Activated CD4-positive, alpha-beta T cell treated with anti-CD3 and anti-CD28 coated beads, Interleukin-2, Interleukin-6, amounts not matched to agents 100 ng/mL and 50 ng/mL, durations not matched to agents 16 hours and 8 hours (primary cell): ENCODE measurements around the gene LANCL2.
"Not testable (repeated sequence)": the region's sequence is repeated elsewhere in the genome, so short reads cannot be mapped to it uniquely, and the experiment has no call there.

Experiments used
- DNase-seq: peaks from one replicate; pipeline ENCODE4 v3.0.0-alpha.2; 2020

The LANCL2 gene, protein sequence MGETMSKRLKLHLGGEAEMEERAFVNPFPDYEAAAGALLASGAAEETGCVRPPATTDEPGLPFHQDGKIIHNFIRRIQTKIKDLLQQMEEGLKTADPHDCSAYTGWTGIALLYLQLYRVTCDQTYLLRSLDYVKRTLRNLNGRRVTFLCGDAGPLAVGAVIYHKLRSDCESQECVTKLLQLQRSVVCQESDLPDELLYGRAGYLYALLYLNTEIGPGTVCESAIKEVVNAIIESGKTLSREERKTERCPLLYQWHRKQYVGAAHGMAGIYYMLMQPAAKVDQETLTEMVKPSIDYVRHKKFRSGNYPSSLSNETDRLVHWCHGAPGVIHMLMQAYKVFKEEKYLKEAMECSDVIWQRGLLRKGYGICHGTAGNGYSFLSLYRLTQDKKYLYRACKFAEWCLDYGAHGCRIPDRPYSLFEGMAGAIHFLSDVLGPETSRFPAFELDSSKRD

DNA sequence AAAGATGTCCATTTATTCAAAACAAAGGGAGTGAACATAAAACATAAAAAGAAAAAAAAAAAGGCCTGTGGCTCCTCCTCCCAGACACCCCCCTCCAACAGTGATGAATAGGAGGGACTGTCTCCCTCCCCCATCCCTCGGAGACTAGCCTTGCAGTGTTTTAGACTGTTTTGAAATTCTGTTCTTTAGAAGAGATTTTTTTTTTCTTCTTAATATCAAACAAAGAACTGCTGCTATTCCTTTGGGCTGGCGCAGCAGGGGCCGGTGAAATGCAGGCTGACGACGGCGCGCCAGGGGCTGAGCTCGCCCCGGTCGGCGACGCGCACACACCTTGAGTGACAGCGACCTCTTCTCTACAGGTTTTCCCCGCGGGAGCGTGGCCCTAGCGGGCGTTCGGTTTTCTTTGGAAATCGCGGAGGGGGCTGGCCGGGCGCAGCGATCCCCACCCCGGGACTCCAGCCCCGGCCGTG is at the start of gene LANCL2:
LANCL2 (plus strand) TSS at position 133 of the 470 bp plus-strand sequence. CDS start 689 bp downstream, outside the sequence.
- no peak for DNase-seq

DNA sequence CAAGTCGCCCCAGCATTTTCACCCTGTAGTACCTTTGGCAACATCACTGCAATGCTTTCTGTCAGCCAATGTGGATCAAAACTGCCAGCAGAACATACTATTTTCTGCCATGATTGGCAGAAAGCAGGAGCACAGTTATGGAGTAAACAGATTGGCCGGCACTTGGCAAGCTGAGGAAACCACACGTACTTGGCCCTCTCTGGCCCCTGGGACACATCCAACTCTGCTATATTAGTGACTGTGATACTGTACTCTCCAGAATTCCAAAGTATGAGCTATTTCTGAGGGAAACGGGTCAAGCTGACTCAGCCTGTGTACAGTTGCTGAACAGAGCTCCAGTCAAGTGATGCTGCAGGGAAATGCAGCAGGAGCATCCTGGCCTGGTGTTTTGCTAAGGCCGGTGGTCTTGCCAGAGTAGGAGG is 39.8 kb upstream of the LANCL2 start:
- no peak for DNase-seq

DNA sequence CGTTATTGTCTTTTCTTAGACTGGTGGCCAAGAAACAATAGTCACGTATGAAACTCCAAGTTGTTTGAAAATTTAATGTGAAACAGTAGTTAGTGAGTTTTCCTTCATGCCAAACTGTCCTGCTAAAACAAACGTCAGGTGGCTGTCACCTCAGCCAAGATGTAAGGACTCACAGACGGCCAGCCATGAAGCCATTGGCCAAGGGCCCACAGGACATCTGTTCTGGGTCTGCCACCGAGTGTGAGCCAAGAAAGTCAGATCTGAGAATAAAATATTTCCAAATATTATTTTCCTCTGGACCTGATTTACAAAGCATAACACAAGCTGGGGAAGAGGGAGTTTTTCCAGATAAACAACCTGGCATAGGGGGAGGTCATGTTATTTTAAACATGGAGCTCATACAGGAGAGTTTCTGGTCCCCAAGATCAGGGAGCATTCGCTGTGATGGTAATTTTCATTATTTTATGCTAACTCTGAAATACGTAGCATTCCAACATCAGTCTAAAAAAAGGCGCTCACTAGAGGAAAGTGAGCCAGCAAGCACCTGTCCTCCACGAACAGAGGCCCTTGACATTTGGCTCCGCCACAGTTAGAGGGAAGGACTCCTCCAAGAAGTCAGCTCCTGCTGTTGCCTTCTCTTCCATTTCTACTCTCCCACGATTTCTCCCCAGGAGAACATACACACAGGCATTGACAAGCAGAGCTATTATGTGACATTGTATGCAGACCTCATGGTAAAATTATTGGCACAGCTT is 38.9 kb upstream of the LANCL2 start:
- DNase-seq, result no peak

DNA sequence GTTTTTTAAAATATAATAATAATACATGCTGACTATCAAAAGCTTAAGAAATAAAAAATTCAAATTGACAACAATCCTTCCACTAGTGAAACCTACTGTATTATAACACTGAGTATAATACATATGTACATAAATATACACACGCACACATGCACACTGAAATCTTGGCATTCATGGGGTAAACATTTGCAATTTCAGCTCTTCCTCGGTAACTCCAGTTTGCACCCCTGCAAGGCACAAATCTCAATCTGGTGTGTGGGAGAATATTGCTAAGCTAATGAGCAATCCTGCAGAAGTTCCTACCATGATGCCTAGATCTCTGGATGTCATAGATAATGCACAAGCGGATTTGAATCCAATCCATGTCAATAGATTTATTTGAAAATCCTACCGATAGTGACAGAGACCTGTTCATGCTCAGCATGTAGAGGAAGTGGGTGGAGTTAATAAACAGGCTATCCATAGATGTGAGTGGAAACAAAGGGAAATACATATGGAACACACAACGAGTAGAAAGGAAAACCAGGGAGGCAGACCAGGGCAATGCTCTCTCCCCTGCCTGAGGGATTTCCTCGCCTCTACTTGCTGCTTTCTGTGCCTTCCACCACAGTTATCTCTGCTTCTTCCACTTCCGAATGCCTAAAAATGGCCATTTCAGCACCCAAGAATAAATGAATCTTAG is 38.1 kb upstream of the LANCL2 start:
- DNase-seq, result no peak

DNA sequence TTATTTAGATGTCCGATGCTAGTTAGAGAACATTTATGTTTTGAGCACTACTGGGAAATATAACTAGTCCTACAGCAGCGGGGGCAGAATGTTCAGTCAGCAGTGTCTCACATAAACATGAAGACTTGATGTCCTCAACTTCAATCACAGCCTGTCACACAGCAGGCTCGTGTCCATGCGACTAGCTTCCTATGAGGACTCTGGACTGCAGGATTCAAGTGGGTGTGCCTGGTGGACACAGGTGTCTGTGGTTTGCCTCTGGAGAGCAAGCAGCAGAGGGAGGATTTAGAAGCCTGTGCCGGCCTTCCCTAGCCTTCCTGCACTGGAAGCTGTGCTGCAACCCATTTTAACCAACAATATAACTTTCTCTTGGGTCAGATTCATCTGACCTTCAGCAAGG is 30.0 kb upstream of the LANCL2 start:
- no peak for DNase-seq

DNA sequence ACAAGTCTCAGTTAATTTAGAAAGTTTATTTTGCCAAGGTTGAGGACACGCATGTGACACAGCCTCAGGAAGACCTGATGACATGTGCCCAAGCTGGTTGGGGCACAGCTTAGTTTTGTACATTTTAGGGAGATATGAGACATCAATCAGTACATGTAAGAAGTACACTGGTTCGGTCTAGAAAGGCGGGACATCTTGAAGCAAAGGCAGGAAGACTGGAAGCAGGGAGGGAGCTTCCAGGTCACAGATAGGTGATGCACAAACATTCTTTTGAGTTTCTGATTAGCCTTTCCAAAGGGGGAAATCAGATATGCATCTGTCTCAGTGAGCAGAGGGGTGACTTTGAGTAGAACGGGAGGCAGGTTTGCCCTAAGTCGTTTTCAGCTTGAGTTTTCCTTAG is 29.4 kb upstream of the LANCL2 start:
- DNase-seq, result no peak

DNA sequence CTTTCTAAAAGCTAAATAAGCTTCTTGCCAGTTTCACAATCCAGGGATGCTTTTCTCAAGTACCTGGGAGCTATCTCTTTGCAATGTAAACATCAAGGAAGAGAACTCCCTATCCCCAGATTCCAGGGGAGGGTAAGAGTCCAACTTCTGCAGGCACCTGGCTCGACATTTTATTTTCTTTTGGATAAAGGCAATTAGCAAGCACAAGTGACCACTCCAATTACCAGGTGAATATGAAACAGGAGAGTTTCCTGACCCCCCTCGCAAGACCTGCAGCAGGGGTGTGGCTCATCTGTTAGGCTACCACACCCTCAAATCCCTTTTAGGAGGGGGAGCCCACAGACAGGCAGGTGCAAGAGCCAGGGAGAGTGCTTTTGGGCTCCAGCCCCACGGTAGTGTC is 28.6 kb upstream of the LANCL2 start:
- DNase-seq, result no peak

DNA sequence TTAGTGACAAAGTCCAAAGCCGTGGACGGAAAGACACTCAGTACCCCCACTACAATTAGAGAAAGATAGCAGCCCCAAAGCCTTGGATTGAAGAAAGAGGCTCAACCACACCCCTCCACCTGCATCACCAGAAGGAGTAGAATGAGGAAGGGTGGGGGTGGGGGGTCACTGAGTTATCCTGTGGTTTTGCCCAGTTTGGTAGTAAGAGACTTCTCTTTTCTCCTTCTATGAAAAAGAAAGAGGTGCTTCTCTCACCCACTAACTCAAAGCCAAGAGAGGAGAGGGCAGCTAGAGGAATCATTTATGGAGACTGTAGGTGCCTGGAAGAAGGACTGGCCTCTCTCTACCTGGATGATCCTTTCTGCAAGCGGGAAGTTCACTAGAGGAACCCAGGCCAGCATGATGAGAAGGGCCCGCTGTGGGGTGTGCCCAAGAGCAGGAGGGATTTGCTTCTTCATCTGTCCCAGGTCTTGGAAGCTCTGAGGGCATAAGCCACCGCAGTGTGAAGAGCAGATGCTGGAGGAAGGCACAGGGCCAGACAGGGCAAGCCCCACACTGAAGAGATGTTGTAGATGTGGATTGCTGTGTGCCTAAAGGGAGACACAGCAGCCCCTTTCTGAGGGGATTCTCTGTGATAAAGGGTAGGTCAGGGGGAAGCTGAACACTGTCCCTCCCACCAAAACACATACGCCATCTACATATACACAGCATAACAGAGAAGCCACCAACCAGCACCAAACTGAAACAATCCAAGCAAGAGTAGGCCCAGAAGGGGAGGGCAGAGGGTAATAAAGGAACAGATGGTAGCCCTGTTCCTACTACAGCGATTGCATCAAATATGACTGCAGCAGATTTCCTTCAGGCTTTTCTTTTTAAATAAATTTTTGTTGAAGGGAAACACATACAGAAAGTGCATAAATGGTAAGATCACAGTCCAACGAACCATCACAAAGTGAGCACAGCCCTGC is 25.8 kb upstream of the LANCL2 start:
- no peak for DNase-seq

DNA sequence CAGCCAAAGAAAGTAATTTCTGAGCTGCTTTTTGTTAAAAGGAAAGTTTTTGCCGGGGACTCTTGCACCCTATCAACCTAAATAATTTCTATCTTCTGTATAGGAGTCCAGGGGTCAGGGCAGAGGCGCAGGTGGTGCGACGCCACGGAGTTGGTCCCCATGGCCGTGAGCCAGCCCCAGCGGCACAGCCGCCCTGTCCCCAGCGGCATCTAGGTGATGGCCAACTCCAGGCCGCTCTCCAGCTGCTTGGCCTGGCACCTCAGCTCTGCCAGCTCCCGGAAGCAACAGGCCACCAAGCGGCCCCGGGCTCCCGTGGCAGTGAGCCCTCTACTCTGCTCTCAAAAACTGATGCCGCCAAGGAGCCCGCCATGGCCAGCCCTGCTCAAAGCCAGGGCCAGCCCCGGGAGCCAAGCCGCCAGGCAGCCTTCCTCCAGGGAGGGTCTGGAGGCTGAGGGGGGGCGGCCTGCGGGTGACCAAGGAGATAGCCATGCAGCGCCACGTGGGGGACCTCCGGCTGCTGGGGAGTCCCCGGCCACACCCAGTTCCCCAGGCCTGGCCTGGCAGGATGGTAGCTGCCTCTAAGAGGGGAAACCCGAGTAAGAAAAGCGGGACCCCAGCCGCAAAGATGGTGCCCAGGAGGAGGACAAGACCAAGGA is 22.8 kb upstream of the LANCL2 start:
- no peak for DNase-seq

DNA sequence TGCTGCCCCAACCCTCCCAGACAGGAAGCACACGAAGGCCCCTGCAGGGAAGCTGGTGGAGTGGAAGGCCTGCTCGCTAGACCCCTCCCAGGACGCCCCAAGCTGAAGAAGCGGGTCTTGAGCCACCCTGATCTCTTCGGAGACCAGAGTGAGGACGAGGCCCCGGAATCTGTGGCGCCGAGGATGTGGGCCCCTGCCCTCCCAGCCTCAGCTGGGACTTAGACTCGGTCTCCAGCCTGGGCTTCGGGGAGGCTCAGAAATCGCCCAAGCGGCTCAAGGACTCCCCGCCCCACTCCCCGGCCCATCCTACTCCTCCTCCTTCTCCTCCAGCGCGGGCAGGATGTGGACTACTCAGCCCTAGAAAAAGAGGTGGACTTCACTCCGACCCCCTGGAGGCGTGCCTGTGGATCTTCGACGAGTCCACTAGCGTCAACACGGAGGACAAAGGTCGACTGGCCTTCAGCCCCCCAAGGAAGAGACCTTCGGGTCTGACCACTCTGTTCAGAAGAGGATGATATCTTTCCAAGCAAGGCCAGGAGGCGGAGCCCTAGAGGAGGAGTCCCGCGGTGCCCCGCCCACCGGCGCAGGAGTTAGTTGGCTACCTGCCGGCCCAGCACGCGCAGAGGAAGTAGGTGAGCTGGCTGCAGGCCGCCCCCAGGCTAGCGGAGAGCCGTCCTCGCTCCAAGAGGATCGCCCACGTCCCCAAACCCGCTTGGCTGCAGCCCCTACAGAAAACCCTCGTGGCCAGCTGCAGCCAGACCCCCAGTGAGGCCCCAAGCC is 21.9 kb upstream of the LANCL2 start:
- no peak for DNase-seq

DNA sequence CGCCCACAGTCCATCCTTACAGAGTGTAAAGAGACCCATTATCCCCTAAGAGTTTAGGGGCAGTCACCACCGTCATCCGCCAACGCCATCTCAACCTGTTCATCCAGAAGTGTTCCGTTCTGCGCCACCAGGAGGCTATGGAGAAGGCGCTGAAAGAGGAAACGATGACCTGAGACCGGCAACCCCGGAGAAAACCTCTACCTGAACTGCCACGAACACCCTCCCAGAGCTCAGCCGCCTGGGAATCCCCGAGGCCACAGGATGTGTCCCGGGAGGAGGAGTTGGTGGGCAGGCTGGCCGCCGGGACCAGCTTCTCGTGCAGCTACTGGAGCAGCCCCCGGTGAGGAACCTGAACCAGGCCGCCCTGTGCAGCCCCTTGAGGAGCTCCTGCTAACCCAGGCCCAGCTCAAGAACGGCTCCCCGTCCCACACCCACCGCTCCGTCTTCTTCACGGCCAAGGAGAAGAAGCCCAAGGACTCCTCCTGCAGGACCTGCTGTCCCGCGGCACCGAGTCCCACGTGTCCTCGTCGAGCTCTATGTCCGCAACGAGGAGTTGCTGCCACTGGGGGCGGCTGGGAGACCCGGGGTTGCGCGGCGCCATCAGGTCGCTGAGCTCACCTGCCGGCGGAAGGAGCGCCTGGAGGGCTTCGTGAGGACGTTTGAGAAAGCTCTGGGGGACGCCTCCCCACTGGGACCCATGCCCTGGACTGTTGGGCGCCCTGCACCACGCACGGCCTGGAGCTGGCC is 21.1 kb upstream of the LANCL2 start:
- no peak for DNase-seq

DNA sequence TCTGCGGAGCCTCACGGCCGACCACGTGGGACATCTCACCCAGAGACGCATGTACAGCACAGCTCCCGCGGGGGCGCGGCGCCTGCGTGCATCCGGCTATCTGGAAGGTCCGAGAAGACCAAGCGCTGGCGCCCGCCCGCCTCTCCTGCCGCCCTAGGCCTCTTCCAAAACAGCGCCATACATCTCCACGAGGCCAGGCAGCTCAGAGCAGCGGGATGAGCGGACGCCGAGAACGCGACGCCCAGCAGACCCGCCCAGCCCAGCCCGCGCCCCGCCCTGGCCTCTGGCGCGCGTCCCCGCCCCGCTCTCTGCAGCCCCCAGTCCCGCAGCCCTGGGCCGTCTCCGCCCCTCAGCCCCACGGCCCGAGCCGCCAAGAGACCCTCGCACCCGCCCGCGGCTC is 20.3 kb upstream of the LANCL2 start:
- DNase-seq, result no peak

DNA sequence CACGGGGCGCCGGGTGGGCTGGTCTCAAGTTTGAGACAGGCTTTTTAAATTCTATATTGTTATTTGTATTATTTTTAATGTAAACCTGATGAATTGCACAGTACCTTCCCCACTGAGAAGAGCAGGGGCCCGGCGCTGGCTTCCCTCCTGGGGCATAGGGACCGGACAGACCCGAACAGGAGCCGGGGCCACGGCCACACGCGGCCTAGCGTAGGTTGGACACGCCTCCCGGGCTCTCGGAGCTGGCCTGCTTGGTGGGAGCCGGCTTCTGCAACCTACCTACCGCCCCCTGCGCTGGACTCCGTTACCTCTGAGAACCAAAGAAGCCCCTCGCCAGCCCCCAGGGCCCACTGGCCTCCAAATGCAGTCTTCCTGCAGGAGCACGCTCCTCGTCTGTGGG is 19.8 kb upstream of the LANCL2 start:
- no peak for DNase-seq

DNA sequence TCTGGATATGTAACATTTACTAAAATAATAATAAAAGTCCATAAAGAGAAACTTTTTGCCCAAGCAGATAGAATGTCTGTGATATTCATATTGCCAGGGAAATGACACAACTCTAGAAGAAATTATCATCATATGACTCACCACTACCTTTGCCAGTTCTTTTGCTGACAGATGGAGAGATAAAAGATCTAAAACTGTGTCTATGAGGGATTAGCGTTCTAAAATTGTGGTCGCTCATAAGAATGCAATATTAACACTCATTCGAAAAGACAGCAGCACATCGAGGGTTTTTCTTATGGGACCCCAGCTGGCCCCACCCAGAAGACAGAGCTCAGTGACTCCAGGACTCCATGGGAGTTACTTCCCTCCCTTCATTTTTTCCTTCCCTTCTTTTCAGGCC is 16.6 kb upstream of the LANCL2 start:
- DNase-seq, result peak; percentile 73

DNA sequence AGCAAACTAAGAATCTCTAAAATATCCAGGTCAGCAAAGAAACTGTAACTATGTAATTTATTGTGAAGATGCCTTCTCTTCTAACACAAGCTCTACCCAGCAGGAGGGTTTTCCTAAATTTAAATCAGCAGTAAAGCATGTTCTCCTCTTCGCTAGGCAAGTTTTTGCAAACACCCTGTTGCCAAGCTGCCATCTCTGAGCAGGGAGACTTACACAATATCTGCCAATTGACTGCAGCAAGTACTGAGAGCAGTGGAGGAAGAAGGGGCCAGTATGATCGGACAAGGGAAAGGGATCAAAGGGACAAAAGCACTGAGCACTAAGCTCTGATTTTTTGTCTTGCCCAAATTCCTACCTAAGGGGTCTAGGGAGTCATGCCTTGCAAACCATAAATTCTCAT is 16.0 kb upstream of the LANCL2 start:
- no peak for DNase-seq

DNA sequence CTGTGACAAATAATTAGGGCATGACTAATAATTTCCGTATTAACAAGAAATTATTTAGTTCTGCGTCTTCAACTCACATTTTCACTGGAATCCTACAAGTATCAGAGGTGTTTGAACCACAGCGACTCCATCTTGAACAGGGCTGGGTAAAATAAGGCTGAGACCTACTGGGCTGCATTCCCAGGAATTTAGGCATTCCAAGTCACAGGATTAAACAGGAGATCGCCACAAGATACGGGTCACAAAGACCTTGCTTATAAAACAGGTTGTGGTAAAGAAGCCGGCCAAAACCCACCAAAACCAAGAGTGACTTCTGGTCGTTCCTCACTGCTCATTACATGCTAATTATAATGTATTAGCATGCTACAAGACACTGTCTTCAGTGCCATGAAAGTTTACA is 14.9 kb upstream of the LANCL2 start:
- DNase-seq, result no peak

DNA sequence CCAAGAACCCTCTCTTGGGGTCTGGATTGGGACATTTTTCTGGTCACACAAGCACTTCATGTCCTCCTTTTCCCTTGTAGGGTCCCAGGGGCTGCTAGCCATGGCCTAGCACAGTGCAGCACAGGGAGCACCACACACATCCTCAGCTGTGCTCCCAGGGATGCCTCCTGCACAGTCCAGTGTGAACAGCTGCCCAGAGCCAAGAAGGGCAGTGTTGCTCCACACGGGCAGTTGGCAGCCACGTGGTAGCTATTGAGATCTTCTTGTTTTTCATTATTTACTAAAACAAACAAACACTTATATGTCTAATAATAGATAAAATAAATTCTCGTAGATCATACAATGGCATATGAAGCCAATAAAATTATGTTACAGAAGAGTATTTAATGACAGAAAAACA is 13.9 kb upstream of the LANCL2 start:
- DNase-seq, result no peak

DNA sequence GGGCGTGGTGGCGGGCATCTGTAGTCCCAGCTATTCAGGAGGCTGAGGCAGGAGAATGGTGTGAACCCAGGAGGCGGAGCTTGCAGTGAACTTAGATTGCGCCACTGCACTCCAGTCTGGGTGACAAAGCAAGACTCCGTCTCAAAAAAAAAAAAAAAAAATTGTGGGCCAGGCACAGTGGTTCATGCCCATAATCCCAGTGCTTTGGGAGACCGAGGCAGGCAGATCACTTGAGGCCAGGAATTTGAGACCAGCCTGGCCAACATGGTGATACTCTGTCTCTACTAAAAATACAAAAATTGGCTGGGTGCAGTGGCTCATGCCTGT is 12.2 kb upstream of the LANCL2 start:
- not testable (repeated sequence) for DNase-seq

DNA sequence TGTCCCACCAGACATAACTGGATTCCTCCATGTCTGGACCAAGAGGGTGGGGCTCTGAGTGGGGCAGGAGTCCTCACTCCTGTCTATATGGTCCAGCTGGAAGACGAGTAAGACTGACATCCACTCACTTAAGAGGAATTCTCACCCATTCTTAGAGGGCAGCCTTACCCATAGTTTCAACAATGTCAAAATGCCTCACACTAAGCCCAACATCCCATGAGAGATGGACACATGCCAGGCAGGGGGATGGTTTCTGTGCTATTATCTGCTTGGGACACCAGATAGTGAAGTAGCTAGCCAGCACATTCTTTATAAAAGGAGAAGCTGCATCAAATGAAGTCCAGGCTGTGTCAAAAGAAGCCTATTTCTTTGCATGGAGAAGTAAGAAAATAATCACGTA is 4.7 kb upstream of the LANCL2 start:
- DNase-seq, result no peak

DNA sequence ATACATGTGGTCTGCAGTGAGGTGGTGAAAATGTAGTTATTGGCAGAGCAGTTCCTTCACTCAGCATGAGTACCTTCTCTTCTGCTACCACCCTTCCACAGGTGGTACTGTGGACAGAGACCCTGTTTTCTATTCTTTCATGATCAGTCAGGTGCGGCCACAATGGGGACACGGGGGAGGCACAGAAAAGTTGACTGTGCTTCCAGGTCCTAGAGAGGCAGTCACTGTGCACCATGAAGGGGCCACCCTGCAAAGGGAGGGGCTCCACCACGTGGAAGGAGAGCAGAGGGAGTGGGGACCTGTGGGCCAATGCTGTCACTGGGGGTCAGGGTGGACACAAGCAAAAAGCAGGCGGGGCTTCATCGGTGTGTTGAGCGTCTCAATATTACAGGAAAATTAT is 3.6 kb upstream of the LANCL2 start:
- DNase-seq, result no peak
